SK-N-SH (cell line): ENCODE measurements around the gene SUPT4H1. TPM values are rescaled to one million over a fixed set of nuclear protein-coding genes. Genes with fewer than 3 reads are reported as not detected.

Source experiments
- CTCF ChIA-PET: fragments of 300-600, 350-600 bp; formaldehyde crosslinking; extraction: SDS; loops from one replicate; lab custom pipeline; 2021; lab: Yijun Ruan, JAX
- POLR2A ChIA-PET: fragments of 350-600 bp; sonication (Branson Sonifier 250); formaldehyde crosslinking; extraction: SDS; loops from one replicate; lab custom pipeline; 2020; ENCODE audit warnings: antibody characterized with exemption, inconsistent platforms; lab: Yijun Ruan, JAX
- DNase-seq: peaks from one replicate; pipeline ENCODE4 v3.0.0; 2012
- H2AFZ ChIP-seq: fragments of 200-600 bp; sonication (generic); 2 replicates; pipeline ENCODE4 v1.8.1; 2016; ENCODE audit warnings: antibody characterized with exemption, mild to moderate bottlenecking, low read depth
- H3F3A ChIP-seq: fragments of 200-600 bp; sonication (generic); replicated peaks from 2 replicates; pipeline ENCODE3; 2016; ENCODE audit warnings: antibody characterized with exemption, mild to moderate bottlenecking; ENCODE audit not compliant: insufficient read depth
- H3K27ac ChIP-seq, 2 experiments: fragments of 200-500 bp in 1 of 2; fragments of 200-600 bp in 1 of 2; sonication (Bioruptor generic) in 1 of 2; sonication (generic), shearing (Covaris generic) in 1 of 2; 2 replicates each; pipeline versions ENCODE4 v1.5.1 to v1.6.1; 2014 to 2016; ENCODE audit warnings: low read depth in 2 of 2, inconsistent platforms in 1 of 2, low read length in 1 of 2, mild to moderate bottlenecking in 1 of 2, mixed read lengths in 1 of 2
- H3K27me3 ChIP-seq: fragments of 200-600 bp; sonication (generic), shearing (Covaris generic); 2 replicates; pipeline ENCODE4 v1.6.1; 2016; ENCODE audit warnings: mixed run types; ENCODE audit not compliant: insufficient read depth
- H3K36me3 ChIP-seq, 2 experiments: fragments of 200-500 bp in 1 of 2; fragments of 200-600 bp in 1 of 2; sonication (Bioruptor generic) in 1 of 2; sonication (generic) in 1 of 2; replicated peaks in 1 of 2; 2 replicates each; pipeline versions ENCODE3 to v1.5.1; 2014 to 2016; ENCODE audit warnings: low read length in 1 of 2, mild to moderate bottlenecking in 1 of 2; ENCODE audit not compliant: insufficient read depth in 2 of 2, control insufficient read depth in 1 of 2
- H3K4me1 ChIP-seq, 2 experiments: fragments of 200-500 bp in 1 of 2; fragments of 200-600 bp in 1 of 2; sonication (Bioruptor generic) in 1 of 2; sonication (generic), shearing (Covaris generic) in 1 of 2; 2 replicates each; pipeline versions ENCODE4 v1.5.1 to v1.6.1; 2014 to 2016; ENCODE audit warnings: low read depth in 1 of 2, low read length in 1 of 2, mixed run types in 1 of 2; ENCODE audit not compliant: insufficient read depth in 2 of 2, control insufficient read depth in 1 of 2
- H3K4me2 ChIP-seq: fragments of 200-600 bp; sonication (generic), shearing (Covaris generic); 2 replicates; pipeline ENCODE4 v1.6.1; 2017; ENCODE audit warnings: mixed run types
- H3K4me3 ChIP-seq, 2 experiments: fragments of 200-500 bp in 1 of 2; fragments of 200-600 bp in 1 of 2; sonication (Bioruptor generic) in 1 of 2; sonication (generic), shearing (Covaris generic) in 1 of 2; 2 replicates each; pipeline versions ENCODE4 v1.5.1 to v1.8.1; 2014 to 2016; ENCODE audit warnings: low read depth in 2 of 2, inconsistent platforms in 1 of 2, low read length in 1 of 2, mild to moderate bottlenecking in 1 of 2, mixed read lengths in 1 of 2, moderate library complexity in 1 of 2
- H3K79me2 ChIP-seq: fragments of 200-600 bp; sonication (generic); 2 replicates; pipeline ENCODE4 v1.8.1; 2017; ENCODE audit warnings: mild to moderate bottlenecking; ENCODE audit not compliant: insufficient read depth
- H3K9ac ChIP-seq: fragments of 200-600 bp; sonication (generic); 2 replicates; pipeline ENCODE4 v1.6.1; 2017; ENCODE audit warnings: mixed run types
- H3K9me2 ChIP-seq: fragments of 200-600 bp; sonication (generic); 2 replicates; pipeline ENCODE4 v1.6.1; 2017; ENCODE audit warnings: mixed run types
- H3K9me3 ChIP-seq: fragments of 200-600 bp; sonication (generic); 2 replicates; pipeline ENCODE4 v1.6.1; 2017; ENCODE audit warnings: mixed run types, mild to moderate bottlenecking, moderate library complexity
- H4K20me1 ChIP-seq: fragments of 200-600 bp; sonication (generic); 2 replicates; pipeline ENCODE4 v1.6.1; 2017; ENCODE audit warnings: mild to moderate bottlenecking, mixed run types; ENCODE audit not compliant: insufficient read depth
- CHD2 ChIP-seq: fragments of 150-350 bp; IDR thresholded peaks from 2 replicates; pipeline ENCODE4 v1.6.1; 2018; ENCODE audit warnings: low read length; ENCODE audit not compliant: partially characterized antibody
- ELF1 ChIP-seq: IDR thresholded peaks from 2 replicates; pipeline ENCODE4 v1.4.0; 2012
- EP300 ChIP-seq, 2 experiments: IDR thresholded peaks; 2 replicates each; pipeline versions ENCODE4 v1.4.0 to v1.6.1; 2012; ENCODE audit warnings: borderline replicate concordance in 1 of 2, low read depth in 1 of 2, low read length in 1 of 2
- FOXJ3 ChIP-seq: sonication (generic); formaldehyde crosslinking; IDR thresholded peaks from 2 replicates; pipeline ENCODE4 v1.5.1; 2020; ENCODE audit warnings: mild to moderate bottlenecking, missing genetic modification reagents
- GATA2 ChIP-seq: sonication (generic); formaldehyde crosslinking; IDR thresholded peaks from 2 replicates; pipeline ENCODE4 v1.5.0; 2020; ENCODE audit warnings: mild to moderate bottlenecking, missing genetic modification reagents
- RAD21 ChIP-seq: IDR thresholded peaks from 2 replicates; pipeline ENCODE4 v1.6.1; 2012; ENCODE audit warnings: mild to moderate bottlenecking, low read length
- RCOR1 ChIP-seq: fragments of 150-350 bp; IDR thresholded peaks from 2 replicates; pipeline ENCODE4 v1.6.1; 2017; ENCODE audit warnings: antibody characterized with exemption, low read length
- RXRA ChIP-seq: IDR thresholded peaks from 2 replicates; pipeline ENCODE4 v1.4.0; 2012; ENCODE audit warnings: low read depth, mild to moderate bottlenecking, borderline replicate concordance
- SIN3A ChIP-seq: IDR thresholded peaks from 2 replicates; pipeline ENCODE4 v1.6.1; 2012; ENCODE audit warnings: low read depth, mild to moderate bottlenecking, low read length, moderate library complexity, borderline replicate concordance
- SMC3 ChIP-seq: IDR thresholded peaks from 2 replicates; pipeline ENCODE4 v1.6.1; 2012; ENCODE audit warnings: low read depth, low read length, improper control_type of control experiment
- WGBS: methylation state at CpG from one replicate; pipeline ENCODE4 v1.1.6; 2017; ENCODE audit warnings: low lambda C conversion rate; 5-methylcytosine and 5-hydroxymethylcytosine counted together
- polyA plus RNA-seq, 3 experiments: library from polyadenylated mRNA; depleted of rRNA; stranded (reverse); fragments of >200 nt; gene quantifications; 2 replicates each; pipeline ENCODE4 v1.2.3, GENCODE V29; 2012
- TF ChIP-seq, protein P1 (sequence below): IDR thresholded peaks from 2 replicates; pipeline ENCODE4 v1.4.0; 2012; ENCODE audit warnings: low read depth, borderline replicate concordance
- TF ChIP-seq, protein P2 (sequence below): fragments of 200-600 bp; sonication (generic); IDR thresholded peaks from 2 replicates; pipeline ENCODE4 v1.6.1; 2017; ENCODE audit warnings: antibody characterized with exemption, mild to moderate bottlenecking, moderate library complexity
- TF ChIP-seq, protein P3 (sequence below): IDR thresholded peaks from 2 replicates; pipeline ENCODE4 v1.4.0; 2012; ENCODE audit warnings: low read depth

The SUPT4H1 gene
- polyA plus RNA-seq, 1 of the 3 experiments (the other 2 are of a cell fraction): 165 TPM

DNA sequence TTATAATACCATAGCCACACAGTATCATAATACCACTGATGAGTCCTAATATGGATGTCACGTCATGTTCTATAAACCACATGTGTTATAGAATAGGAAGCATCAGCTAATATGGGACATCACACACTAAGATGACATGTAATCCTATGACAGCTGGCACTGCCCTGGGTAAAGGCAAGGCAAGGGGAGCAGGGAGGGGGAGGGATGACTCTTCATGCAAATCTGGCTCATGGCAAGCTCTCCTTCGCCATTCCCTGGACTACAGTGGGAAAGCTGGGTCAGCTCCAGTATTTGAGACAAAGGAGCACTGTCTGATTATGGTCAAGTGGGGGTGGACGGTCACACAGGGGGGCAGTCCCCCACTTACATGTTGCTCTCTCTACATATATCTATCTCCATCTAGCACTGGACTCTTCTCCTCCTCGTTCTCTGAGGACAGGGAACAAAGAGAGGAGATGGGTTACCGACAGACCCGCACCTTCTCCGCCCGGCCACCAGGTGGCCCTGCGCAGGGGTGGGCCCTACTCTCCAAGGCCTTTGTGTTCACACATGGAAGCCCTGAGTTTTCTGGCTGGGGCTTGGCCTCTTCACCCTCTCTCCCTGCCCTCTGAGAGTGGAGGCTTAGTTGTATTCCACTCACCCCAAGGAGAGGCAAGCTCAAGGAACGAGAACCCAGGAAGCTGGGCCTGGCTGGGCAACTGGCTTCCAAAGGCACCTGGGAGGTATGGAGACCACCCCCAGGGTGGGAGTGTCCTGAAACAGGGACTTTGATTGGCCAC is 47.8 kb downstream of the SUPT4H1 start:
- Histone ChIP-seq H3K9me3 (no peaks in the 10 kb centered on the region), H2AFZ (no peak overlapping the region), H3K27me3 (peaks cover 11% of the 10 kb centered on the region; the same call in 1 of the 2 replicates), H4K20me1 (no peaks in the 10 kb centered on the region), H3K9ac (no peak overlapping the region), H3K9me2 (no peaks in the 10 kb centered on the region), H3K27ac (no peak overlapping the region), H3K4me3 (no peak overlapping the region), H3K4me1 (peaks cover 0 to 3% of the 10 kb centered on the region in 2 experiments; a peak in 1 of 4 replicates), H3K79me2 (no peaks in the 10 kb centered on the region), H3F3A (no peaks in the 10 kb centered on the region), H3K4me2 (no peak overlapping the region), H3K36me3 (no peaks in the 10 kb centered on the region)
- WGBS: 42% methylated on average over 10 of the region's 10 CpGs
- TF ChIP-seq, protein P1, sequence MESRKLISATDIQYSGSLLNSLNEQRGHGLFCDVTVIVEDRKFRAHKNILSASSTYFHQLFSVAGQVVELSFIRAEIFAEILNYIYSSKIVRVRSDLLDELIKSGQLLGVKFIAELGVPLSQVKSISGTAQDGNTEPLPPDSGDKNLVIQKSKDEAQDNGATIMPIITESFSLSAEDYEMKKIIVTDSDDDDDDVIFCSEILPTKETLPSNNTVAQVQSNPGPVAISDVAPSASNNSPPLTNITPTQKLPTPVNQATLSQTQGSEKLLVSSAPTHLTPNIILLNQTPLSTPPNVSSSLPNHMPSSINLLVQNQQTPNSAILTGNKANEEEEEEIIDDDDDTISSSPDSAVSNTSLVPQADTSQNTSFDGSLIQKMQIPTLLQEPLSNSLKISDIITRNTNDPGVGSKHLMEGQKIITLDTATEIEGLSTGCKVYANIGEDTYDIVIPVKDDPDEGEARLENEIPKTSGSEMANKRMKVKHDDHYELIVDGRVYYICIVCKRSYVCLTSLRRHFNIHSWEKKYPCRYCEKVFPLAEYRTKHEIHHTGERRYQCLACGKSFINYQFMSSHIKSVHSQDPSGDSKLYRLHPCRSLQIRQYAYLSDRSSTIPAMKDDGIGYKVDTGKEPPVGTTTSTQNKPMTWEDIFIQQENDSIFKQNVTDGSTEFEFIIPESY: no peak
- no peak for TF ChIP-seq RXRA
- no peak for TF ChIP-seq FOXJ3 (CRISPR knock-in tag)
- TF ChIP-seq RCOR1: no peak
- TF ChIP-seq SMC3: peak; percentile 83
- TF ChIP-seq RAD21: peak; percentile 61
- TF ChIP-seq SIN3A: no peak
- TF ChIP-seq, protein P2, sequence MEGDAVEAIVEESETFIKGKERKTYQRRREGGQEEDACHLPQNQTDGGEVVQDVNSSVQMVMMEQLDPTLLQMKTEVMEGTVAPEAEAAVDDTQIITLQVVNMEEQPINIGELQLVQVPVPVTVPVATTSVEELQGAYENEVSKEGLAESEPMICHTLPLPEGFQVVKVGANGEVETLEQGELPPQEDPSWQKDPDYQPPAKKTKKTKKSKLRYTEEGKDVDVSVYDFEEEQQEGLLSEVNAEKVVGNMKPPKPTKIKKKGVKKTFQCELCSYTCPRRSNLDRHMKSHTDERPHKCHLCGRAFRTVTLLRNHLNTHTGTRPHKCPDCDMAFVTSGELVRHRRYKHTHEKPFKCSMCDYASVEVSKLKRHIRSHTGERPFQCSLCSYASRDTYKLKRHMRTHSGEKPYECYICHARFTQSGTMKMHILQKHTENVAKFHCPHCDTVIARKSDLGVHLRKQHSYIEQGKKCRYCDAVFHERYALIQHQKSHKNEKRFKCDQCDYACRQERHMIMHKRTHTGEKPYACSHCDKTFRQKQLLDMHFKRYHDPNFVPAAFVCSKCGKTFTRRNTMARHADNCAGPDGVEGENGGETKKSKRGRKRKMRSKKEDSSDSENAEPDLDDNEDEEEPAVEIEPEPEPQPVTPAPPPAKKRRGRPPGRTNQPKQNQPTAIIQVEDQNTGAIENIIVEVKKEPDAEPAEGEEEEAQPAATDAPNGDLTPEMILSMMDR: peak; percentile 77
- no peak for TF ChIP-seq GATA2 (CRISPR knock-in tag)
- ChIA-PET POLR2A (interaction anchor here (1.2 kb wide), 1 partner anchor 49 kb away, joined by 3 read pairs; the partner anchor contains the start of gene SUPT4H1), CTCF (interaction anchor here (0.5 to 3.8 kb wide), 49 partner anchors 8 to 701 kb away, joined by 3 to 29 read pairs (median 4); partner anchors contain the start of genes MPO, RNF43 and SUPT4H1)
- peak; percentile 93 for DNase-seq

DNA sequence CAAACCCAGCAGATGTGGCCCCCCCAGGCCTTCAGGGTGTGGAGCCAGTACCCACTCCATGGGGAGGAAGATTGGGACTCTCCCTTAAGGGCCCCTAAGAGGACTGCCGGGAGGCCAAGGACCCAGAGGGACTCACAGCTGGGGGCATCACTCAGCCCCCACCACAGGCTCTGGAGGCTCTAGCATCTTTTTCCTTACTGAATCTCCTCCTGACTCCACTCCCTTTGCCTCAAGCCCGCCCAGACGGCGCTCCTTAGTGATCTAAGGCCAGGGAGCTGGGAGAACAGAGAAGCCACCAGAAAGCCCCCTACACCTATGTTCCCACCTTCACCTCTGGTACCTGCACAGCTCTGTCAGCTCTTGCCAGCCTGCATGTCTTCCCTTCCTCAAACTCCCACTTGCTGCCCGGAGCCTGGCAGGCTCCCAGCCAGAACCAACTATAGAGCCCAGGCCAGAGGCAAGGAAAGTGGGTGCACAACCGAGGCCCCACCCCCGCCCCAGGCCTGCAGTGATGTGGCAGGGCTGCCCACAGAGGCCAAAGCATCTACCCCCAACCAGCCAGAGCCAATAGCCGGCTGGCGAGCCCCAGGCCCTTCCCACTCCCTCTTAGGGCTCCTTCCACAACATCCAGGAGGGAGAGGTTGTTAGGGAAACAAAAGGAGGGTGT is 48.9 kb downstream of the SUPT4H1 start:
- TF ChIP-seq, protein P3, sequence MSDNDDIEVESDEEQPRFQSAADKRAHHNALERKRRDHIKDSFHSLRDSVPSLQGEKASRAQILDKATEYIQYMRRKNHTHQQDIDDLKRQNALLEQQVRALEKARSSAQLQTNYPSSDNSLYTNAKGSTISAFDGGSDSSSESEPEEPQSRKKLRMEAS: no peak
- TF ChIP-seq ELF1 (no peak), EP300 (IDR thresholded peaks at IDR 0.05; ENCODE audit: borderline replicate concordance in 1 of 2, low read depth in 1 of 2, low read length in 1 of 2) (no peak), CHD2 (no peak)
- TF ChIP-seq, all 33 proteins: peak for 0
- Histone ChIP-seq H3K9me2 (no peaks in the 10 kb centered on the region), H2AFZ (no peak overlapping the region), H3F3A (no peaks in the 10 kb centered on the region), H4K20me1 (no peaks in the 10 kb centered on the region), H3K4me3 (no peak overlapping the region), H3K9ac (no peak overlapping the region), H3K27me3 (peaks cover 11% of the 10 kb centered on the region; the same call in 1 of the 2 replicates), H3K4me1 (peaks cover 0 to 3% of the 10 kb centered on the region in 2 experiments; a peak in 1 of 4 replicates), H3K36me3 (no peaks in the 10 kb centered on the region), H3K9me3 (no peaks in the 10 kb centered on the region), H3K27ac (no peak overlapping the region), H3K79me2 (no peaks in the 10 kb centered on the region), H3K4me2 (no peak overlapping the region)
- peak; percentile 31 for DNase-seq
- CTCF ChIA-PET: interaction anchor here (0.8 to 3.8 kb wide), 13 partner anchors 14 to 144 kb away, joined by 3 to 29 read pairs (median 6); partner anchors contain the start of gene RNF43
- 43% methylated on average over 9 of the region's 9 CpGs for WGBS
- POLR2A ChIA-PET: interaction anchor here (1.2 kb wide), 1 partner anchor 50 kb away, joined by 3 read pairs; the partner anchor contains the start of gene SUPT4H1
